ENCODE data around the gene SLC25A15.

Gene SLC25A15
- 8.1 to 26.0 (median 15.6) reads per million in 9 experiments for total RNA-seq

DNA sequence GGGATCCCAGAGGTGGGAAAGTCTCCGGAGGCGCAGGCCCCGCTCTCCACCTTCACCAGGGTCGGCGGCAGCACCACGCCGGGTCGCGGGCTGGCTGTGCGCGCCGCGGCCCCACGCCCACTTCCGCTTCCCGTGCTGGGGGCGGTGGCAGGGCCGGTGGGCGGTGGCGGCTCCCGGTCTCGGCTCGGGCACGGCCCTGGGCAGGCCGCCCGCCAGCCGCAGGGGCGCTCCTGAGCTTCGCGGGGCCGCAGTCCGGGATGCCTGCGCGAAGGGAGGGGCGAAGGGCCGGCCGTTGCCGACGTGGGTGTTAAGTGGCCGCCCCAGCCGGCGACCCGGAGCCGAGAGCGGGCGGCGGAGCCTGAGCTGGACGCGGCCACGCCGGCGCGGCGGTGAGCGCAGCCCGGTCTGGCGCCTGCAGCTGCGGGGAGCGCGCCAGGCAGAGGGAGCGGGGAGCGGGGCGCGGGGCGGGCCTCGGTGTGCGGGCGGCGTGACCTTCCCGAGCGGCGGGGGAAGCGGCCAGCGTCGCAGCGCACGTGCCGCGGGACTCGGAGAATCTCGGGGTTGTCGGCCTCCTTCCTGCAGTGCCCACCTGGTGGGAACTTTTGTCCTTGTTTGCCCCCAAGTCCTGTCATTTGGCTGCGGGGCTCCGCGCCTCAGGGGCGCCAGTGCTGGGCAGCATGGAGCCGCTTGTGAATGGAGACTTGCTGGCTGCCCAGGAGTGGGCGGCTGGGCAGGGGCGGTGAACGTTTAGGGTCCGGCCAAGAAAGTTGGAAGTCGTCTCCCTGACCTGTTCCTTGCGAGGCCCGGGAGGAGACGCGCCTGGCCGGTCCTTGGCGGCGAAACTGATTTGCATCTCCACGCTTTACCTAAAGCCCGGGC lies at the start of gene SLC25A15:
Gene SLC25A15 (plus strand): TSS at position 337 of the 879 bp plus-strand sequence. CDS start 3,616 bp downstream, outside the sequence.
- H3K4me1 Mint-ChIP-seq (ENCODE audit: low read depth in 2 of 2): peaks cover 3 to 6% of the 10 kb centered on the region in 2 donors
- H3K27ac Mint-ChIP-seq: peak within 1 kb of the TSS; percentile 62 to 64
- peaks cover 4% of the 10 kb centered on the region for H3K36me3 Mint-ChIP-seq (ENCODE audit: insufficient read depth)
- H3K27me3 Mint-ChIP-seq: no peaks in the 10 kb centered on the region
- peak within 1 kb of the TSS; percentile 63 to 72 for H3K4me3 Mint-ChIP-seq
- ATAC-seq (replicated peaks): peak; percentile 91
- peak; percentile 63 to 70 (median 66) for DNase-seq
- H3K9me3 Mint-ChIP-seq: no peaks in the 10 kb centered on the region

DNA sequence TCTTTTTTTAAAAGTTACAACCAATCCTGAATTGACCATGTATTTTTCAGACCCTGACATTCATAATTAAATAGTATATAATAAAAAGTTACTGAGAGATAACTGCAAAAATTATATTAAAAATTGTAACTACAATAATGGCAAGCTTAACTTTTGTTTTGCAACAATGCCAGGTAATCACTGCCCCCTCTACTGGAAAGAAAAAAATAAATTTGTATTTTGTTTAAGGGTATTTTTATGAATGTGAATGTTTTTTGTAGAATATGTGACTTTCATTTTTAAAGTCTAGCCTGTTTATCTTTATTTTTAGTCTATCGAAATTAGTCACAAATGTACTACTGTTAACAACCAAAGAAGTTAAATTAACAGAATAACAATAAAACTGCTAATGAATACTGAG lies 40.1 kb upstream of the SLC25A15 start:
- Mint-ChIP-seq H3K27ac (no peak overlapping the region), H3K36me3 (ENCODE audit: insufficient read depth) (peaks cover 38% of the 10 kb centered on the region), H3K27me3 (no peaks in the 10 kb centered on the region), H3K9me3 (no peaks in the 10 kb centered on the region), H3K4me3 (no peak overlapping the region), H3K4me1 (ENCODE audit: low read depth in 2 of 2) (peaks cover 0 to 6% of the 10 kb centered on the region in 2 donors)
- ATAC-seq (replicated peaks) (no peak), DNase-seq (no peak)

DNA sequence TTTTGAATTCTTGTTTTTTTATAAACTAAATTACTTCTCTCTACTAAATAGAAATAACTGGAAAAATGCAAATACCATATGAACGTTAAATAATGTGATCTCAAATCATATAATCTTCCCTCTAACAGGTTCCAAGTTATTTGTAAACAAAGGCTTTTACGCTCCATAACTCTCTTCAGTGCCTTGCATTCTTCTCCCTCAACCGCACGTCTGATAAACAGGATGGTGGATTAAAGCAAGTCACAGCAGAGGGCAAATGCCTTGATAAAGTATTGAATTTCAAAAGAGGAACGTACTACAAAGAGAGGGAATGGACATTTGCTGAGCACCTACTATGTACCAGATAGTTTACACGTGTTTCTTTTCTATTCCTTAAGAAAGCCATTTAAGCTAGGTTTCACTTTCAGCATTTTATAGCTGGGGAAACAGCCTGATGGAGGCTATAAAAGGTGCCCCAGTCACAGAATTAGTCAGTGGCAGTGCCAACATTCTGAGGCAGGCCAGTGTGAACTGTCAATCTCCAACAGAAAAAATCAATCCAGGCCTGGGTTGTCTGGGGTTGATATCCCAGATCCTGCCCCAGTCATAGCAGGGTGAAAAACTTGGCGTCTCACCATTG lies 34.2 kb upstream of the SLC25A15 start:
- H3K27ac Mint-ChIP-seq: no peak overlapping the region
- H3K9me3 Mint-ChIP-seq: no peaks in the 10 kb centered on the region
- H3K4me3 Mint-ChIP-seq: no peak overlapping the region
- peaks cover 3 to 6% of the 10 kb centered on the region in 2 donors for H3K4me1 Mint-ChIP-seq (ENCODE audit: low read depth in 2 of 2)
- no peaks in the 10 kb centered on the region for H3K27me3 Mint-ChIP-seq
- H3K36me3 Mint-ChIP-seq (ENCODE audit: insufficient read depth): peaks cover 62% of the 10 kb centered on the region
- no peak for ATAC-seq (replicated peaks)
- no peak for DNase-seq

DNA sequence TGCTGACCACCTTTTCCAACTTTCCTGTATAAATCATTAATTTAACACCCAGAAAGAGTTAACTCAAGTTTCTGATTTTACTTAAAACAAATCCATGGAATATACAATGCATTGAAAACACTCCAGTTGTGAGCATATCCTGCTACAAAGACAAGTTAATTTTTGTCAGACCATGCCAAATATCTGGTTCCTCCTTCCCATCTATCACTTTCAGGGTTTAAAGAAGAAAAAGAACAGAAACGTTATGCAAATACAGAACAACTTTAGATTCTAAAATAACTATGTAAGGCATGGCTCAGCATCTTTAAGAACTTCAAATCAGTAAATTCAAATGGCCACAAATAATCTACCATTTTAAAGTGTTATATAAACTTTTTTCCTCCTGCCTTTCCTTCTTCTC lies 33.4 kb upstream of the SLC25A15 start:
- Mint-ChIP-seq H3K36me3 (ENCODE audit: insufficient read depth) (peaks cover 63% of the 10 kb centered on the region), H3K9me3 (no peaks in the 10 kb centered on the region), H3K27ac (peak overlapping the region in 1 of 2 donors; percentile 22), H3K4me1 (ENCODE audit: low read depth in 2 of 2) (peaks cover 3 to 6% of the 10 kb centered on the region in 2 donors), H3K4me3 (no peak overlapping the region), H3K27me3 (no peaks in the 10 kb centered on the region)
- ATAC-seq (replicated peaks) (no peak), DNase-seq (no peak)

DNA sequence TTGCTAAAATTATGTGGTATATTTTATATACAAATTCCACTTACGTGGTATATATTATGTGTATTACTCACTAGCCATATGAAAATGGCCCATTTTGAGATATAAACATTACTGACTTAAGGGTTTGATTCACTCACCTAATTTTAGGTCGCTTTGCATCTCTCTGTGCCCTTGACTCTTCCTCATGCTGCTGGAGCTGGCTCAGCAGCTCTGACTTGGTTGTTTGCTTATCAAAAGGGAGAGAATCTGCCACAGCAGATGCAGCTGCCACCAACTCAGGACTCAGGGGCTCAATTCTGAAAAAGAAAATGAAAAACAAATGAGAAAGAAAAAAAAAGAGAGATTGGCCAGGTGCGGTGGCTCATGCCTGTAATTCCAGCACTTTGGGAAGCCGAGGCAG lies 30.6 kb upstream of the SLC25A15 start:
- DNase-seq: no peak
- Mint-ChIP-seq H3K27ac (no peak overlapping the region), H3K36me3 (ENCODE audit: insufficient read depth) (peaks cover 67% of the 10 kb centered on the region), H3K27me3 (no peaks in the 10 kb centered on the region), H3K4me3 (no peak overlapping the region), H3K4me1 (ENCODE audit: low read depth in 2 of 2) (peaks cover 15 to 17% of the 10 kb centered on the region in 2 donors), H3K9me3 (no peaks in the 10 kb centered on the region)
- no peak for ATAC-seq (replicated peaks)

DNA sequence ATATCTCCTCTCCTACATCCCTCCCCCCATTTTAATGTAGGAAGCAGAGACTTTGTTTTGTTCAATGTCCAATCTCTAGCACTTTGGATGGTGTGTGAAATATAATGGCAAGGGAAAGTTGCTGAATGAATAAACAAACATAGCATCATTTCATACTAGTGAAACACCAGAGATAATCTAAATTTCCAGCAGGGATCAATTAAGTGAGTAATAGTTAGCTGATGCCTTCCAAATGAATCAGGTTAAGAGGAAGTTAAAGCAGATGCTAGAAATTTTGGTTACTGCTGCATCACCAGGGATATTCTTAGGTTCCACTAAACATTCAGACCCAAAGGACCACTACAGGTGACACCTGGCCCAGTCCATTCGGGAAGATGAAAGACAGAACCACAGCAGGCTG lies 26.6 kb upstream of the SLC25A15 start:
- peaks cover 49% of the 10 kb centered on the region for H3K36me3 Mint-ChIP-seq (ENCODE audit: insufficient read depth)
- no peaks in the 10 kb centered on the region for H3K27me3 Mint-ChIP-seq
- no peak overlapping the region for H3K4me3 Mint-ChIP-seq
- H3K4me1 Mint-ChIP-seq (ENCODE audit: low read depth in 2 of 2): peaks cover 21% of the 10 kb centered on the region in 2 donors
- H3K9me3 Mint-ChIP-seq: no peaks in the 10 kb centered on the region
- DNase-seq (no peak), ATAC-seq (replicated peaks) (no peak)
- peak overlapping the region; percentile 72 to 90 for H3K27ac Mint-ChIP-seq

DNA sequence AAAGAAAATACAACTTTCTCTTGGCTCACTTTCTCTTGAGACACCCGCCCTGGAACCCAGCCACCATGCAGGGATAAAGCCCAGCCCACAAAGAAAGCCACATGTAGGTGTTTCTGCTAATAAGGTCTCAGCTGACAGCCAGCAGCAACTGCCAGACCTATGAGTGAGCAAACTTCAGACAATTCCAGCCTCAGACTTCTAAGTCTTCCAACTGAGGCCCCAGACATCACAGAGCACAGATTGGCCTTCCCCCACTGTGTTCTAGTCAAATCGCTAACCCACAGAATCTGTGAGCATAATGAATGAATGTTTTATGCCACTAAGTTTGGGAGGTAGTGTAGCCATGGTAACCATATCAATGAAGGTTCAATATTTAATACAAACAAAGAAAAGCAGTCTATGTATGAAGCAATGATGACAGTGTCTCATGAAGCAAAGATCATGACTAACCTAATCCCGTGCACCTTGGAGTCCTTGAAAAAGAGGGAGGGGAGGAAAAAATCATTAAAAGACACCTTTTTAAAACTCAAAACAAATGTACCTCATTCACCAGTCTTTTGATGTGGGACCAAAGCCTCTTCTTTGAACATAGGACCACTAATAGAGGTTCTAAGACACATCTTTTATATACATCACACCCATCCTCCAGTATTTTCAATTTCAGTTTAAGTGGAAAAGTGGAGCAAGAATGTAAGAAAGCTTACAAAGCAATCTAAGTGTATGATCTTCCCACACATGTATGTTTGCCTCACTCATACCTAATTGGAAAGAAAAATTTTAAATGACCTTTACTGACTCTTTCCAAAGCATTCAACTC lies 24.6 kb upstream of the SLC25A15 start:
- no peak overlapping the region for H3K4me3 Mint-ChIP-seq
- no peaks in the 10 kb centered on the region for H3K9me3 Mint-ChIP-seq
- H3K36me3 Mint-ChIP-seq (ENCODE audit: insufficient read depth): peaks cover 31% of the 10 kb centered on the region
- peak; percentile 70 for ATAC-seq (replicated peaks)
- peaks cover 20 to 27% of the 10 kb centered on the region in 2 donors for H3K4me1 Mint-ChIP-seq (ENCODE audit: low read depth in 2 of 2)
- DNase-seq: no peak
- H3K27me3 Mint-ChIP-seq: no peaks in the 10 kb centered on the region
- H3K27ac Mint-ChIP-seq: peak overlapping the region; percentile 64 to 75

DNA sequence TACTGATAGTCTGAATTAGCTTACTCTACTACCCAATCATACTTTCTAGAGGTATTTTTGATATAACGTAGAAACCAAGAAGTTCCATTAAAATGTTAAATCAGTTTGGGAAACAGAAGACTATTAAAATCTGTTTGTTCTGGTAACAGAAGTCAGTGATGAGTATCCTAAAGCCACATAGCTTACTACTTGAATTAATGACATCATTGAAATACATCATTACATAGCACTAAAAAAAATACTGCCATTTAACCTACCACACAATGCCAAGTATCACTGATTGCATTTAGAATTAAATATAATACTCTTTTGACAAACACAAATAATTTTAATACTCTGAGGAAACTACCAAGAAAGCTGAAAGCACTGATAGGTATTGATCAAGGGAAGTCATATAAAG lies 23.8 kb upstream of the SLC25A15 start:
- DNase-seq (no peak), ATAC-seq (replicated peaks) (no peak)
- H3K9me3 Mint-ChIP-seq: no peaks in the 10 kb centered on the region
- peaks cover 26% of the 10 kb centered on the region for H3K36me3 Mint-ChIP-seq (ENCODE audit: insufficient read depth)
- H3K27me3 Mint-ChIP-seq: no peaks in the 10 kb centered on the region
- no peak overlapping the region for H3K4me3 Mint-ChIP-seq
- H3K27ac Mint-ChIP-seq: peak overlapping the region in 1 of 2 donors; percentile 28
- H3K4me1 Mint-ChIP-seq (ENCODE audit: low read depth in 2 of 2): peaks cover 28 to 36% of the 10 kb centered on the region in 2 donors

DNA sequence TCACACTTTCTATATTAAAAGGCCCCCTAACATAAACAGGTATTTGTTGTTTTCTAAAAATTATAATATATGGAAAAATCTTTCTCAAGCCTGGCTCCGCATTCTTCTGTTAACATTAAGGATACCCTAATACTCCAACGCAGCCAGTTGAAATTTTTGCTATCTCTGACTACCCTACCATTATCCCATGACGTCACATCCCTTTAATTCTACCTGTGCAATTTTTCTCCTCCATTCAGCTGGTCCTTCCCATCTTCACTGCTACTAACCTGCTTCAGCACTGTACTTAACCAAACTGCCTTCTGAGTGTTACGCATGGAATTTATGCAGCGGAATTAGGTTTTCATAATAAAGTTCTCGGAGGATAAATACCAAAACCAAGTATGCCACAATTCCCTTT lies 19.4 kb upstream of the SLC25A15 start:
- no peaks in the 10 kb centered on the region for H3K9me3 Mint-ChIP-seq
- no peak for ATAC-seq (replicated peaks)
- peak overlapping the region; percentile 94 to 96 for H3K4me3 Mint-ChIP-seq
- no peaks in the 10 kb centered on the region for H3K27me3 Mint-ChIP-seq
- peaks cover 5% of the 10 kb centered on the region for H3K36me3 Mint-ChIP-seq (ENCODE audit: insufficient read depth)
- DNase-seq: no peak
- peak overlapping the region; percentile 94 to 97 for H3K27ac Mint-ChIP-seq
- peaks cover 11 to 18% of the 10 kb centered on the region in 2 donors for H3K4me1 Mint-ChIP-seq (ENCODE audit: low read depth in 2 of 2)

DNA sequence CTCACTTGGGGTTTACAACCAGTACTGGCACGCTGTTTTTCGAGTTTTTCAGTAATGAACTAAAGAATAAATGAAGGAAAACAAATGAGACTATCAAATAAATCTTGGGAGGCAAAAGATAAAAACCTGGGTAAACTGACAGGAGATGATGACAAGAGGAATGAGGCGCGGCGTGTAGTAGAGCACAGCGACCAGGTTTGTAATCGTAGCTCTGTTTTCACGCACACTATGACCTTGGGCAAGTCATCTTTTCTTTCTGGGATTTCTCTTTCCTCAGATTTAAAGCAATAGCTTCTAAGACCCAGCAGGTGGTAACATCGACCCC lies 18.8 kb upstream of the SLC25A15 start:
- no peaks in the 10 kb centered on the region for H3K27me3 Mint-ChIP-seq
- H3K4me1 Mint-ChIP-seq (ENCODE audit: low read depth in 2 of 2): peaks cover 11 to 18% of the 10 kb centered on the region in 2 donors
- no peaks in the 10 kb centered on the region for H3K9me3 Mint-ChIP-seq
- ATAC-seq (replicated peaks) (no peak), DNase-seq (no peak)
- H3K36me3 Mint-ChIP-seq (ENCODE audit: insufficient read depth): peaks cover 5% of the 10 kb centered on the region
- peak overlapping the region; percentile 94 to 96 for H3K4me3 Mint-ChIP-seq
- peak overlapping the region; percentile 94 to 97 for H3K27ac Mint-ChIP-seq

DNA sequence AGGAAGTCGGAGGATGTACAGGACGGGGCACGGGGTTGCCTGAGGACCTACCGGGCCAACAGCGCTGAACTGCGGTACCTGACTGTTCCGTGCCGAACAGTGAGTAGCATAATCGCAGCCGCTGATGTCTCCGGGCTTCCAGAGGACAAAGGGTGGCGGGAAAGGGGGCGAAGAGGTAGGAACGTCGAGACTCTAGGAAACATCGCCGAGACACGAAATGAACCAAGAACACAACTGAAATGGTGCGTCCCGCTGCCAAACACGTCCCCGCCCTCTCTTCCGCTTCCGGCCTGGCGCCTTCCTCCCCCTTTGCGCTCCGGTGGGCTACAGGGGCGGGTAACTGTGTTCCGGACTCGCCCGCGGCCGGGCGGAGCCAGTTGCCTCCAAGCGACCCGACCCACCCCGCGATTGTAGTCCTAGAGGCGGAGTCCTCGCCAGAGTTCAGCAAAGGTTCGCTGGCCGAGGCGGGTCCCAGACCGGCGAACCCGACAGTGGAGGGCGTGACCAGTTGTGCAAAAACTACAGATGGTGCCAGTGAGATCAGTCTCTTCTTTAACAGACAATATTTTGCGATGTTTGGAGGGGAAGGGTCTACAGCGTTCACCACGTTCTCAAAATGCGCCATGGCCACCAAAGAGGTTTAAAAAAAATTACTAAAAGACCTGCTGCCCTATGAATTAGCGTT lies 18.3 kb upstream of the SLC25A15 start, which contains the start of gene MRPS31:
Gene MRPS31 (minus strand): TSS at position 257 of the 685 bp plus-strand sequence. CDS start 54 bp downstream, at position 203.
- Mint-ChIP-seq H3K36me3 (ENCODE audit: insufficient read depth) (peaks cover 3% of the 10 kb centered on the region), H3K4me3 (peak within 1 kb of the TSS; percentile 94 to 96), H3K27me3 (no peaks in the 10 kb centered on the region), H3K27ac (peak within 1 kb of the TSS; percentile 94 to 97), H3K4me1 (ENCODE audit: low read depth in 2 of 2) (peaks cover 11 to 21% of the 10 kb centered on the region in 2 donors), H3K9me3 (no peaks in the 10 kb centered on the region)
- DNase-seq (peak; percentile 93 to 95 (median 94)), ATAC-seq (replicated peaks) (peak; percentile 96)

DNA sequence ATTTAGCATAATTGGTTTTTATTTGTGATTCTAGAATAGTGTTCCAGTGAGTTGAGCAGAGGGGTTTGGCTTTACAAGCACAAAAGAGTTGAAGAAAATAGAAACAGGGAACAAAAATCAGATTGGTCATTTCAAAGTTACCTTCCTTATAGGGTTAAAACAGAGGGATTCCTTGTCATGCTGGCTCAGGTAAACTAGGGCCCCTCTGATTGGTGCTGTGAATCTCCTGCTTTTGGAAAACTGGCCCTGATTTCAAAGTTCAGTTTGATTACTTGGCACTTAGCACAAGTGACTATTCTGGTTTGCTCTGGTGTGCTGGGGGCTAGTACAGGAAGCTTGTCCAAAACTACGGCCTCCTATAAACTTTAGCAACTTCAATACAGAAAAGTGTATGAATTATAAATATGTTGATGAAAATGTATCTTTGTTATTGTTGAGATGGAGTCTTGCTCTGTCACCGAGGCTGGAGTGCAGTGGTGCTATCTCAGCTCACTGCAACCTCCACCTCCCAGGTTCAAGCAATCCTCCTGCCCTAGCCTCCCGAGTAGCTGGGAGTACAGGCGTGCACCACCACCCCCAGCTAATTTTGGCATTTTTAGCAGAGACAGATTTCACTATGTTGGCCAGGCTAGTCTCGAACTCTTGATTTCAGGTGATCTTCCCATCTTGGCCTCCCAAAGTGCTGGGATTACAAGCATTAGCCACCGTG lies 16.5 kb upstream of the SLC25A15 start:
- no peaks in the 10 kb centered on the region for H3K27me3 Mint-ChIP-seq
- H3K36me3 Mint-ChIP-seq (ENCODE audit: insufficient read depth): peaks cover 3% of the 10 kb centered on the region
- H3K27ac Mint-ChIP-seq: no peak overlapping the region
- peaks cover 23 to 37% of the 10 kb centered on the region in 2 donors for H3K4me1 Mint-ChIP-seq (ENCODE audit: low read depth in 2 of 2)
- no peak overlapping the region for H3K4me3 Mint-ChIP-seq
- DNase-seq (no peak), ATAC-seq (replicated peaks) (no peak)
- H3K9me3 Mint-ChIP-seq: no peaks in the 10 kb centered on the region

Data from effector memory CD8-positive, alpha-beta T cell (primary cell).